NT2/D1 (cell line): ENCODE data around the gene KCNIP1.

ENCODE experiments used
- DNase-seq: peaks from one replicate; pipeline ENCODE4 v3.0.0-alpha.2; 2011; ENCODE audit warnings: low read depth, low spot score
- H3K27me3 ChIP-seq: 2 replicates; pipeline ENCODE4 v1.6.0; 2011; ENCODE audit warnings: mild to moderate bottlenecking; ENCODE audit not compliant: insufficient read length, insufficient read depth
- H3K36me3 ChIP-seq: 2 replicates; pipeline ENCODE4 v1.6.1; 2011; ENCODE audit warnings: mild to moderate bottlenecking, low read length, mixed read lengths; ENCODE audit not compliant: insufficient read depth, insufficient read length
- H3K4me1 ChIP-seq: 2 replicates; pipeline ENCODE4 v1.5.1; 2011; ENCODE audit not compliant: insufficient read depth, insufficient read length
- H3K4me3 ChIP-seq: 2 replicates; pipeline ENCODE4 v1.5.1; 2011; ENCODE audit warnings: low read depth; ENCODE audit not compliant: insufficient read length
- H3K9ac ChIP-seq: 2 replicates; pipeline ENCODE4 v1.6.0; 2011; ENCODE audit warnings: low read depth; ENCODE audit not compliant: insufficient read length
- H3K9me3 ChIP-seq: 2 replicates; pipeline ENCODE4 v1.5.1; 2011; ENCODE audit warnings: mild to moderate bottlenecking, low read length; ENCODE audit not compliant: insufficient read depth
- SUZ12 ChIP-seq: IDR thresholded peaks from 2 replicates; pipeline ENCODE4 v1.6.1; 2011; ENCODE audit not compliant: insufficient read length, insufficient read depth; ENCODE audit errors: extremely low read depth
- YY1 ChIP-seq: IDR thresholded peaks from 2 replicates; pipeline ENCODE4 v1.6.1; 2011; ENCODE audit not compliant: insufficient read length, insufficient read depth
- ZNF274 ChIP-seq: IDR thresholded peaks from 2 replicates; pipeline ENCODE4 v1.6.1; 2011; ENCODE audit warnings: mild to moderate bottlenecking, low read depth, low read length

Gene KCNIP1

DNA sequence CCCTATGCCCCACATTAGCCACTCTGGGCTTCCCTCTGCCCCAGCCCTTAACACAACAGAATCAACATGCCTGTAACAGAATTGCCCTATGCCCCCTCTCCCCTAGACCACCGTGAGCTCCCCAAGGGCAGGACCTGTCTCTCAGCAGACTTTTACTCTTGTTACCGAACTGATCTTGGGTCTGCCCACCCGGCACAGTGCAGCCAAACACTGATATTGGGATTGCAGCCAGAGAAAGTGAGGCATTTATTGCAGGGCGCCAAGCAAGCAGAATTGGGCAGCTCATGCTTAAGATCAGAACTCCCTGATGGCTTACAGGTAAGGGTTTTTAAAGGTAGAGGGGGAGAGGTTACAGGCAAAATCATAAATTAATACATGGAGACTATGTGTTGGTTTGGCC, 33.5 kb upstream of the KCNIP1 start:
- Histone ChIP-seq H3K36me3 (no peaks in the 10 kb centered on the region), H3K9me3 (peaks cover 5% of the 10 kb centered on the region; the same call in 1 of the 2 replicates), H3K4me1 (peaks cover 3% of the 10 kb centered on the region), H3K9ac (no peak overlapping the region), H3K27me3 (no peaks in the 10 kb centered on the region), H3K4me3 (no peak overlapping the region)
- no peak for DNase-seq
- no peak for TF ChIP-seq ZNF274
- no peak for TF ChIP-seq YY1
- TF ChIP-seq SUZ12, result no peak

DNA sequence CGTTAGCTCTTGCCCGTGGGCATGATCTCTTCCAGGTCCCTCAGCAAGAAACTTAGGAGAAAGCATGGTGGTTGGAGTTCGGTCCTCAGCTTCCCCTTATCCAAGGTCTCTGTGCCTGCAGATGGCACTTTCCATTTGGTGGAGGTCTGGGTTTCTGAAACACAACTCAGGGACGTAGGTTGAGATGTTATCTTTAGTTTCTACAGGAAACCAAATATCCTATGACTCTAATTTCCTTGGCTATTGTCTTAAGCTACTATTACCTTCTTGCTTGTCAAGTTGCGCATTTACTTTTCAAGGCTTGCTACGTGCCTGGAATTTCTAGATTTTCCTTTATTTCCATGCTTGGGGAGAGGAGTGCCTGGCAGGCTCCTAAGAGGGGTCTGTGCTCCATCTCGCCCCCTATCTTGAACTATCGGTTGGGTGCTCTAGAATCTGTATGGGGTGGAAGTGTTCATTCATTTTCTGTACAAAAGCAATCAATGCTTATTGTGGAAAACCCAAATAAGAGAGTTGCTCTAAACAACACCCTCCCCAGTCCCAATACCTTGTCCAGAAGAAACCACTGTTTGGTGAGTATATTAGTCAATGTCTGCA, 32.9 kb upstream of the KCNIP1 start:
- no peak overlapping the region for H3K9ac ChIP-seq
- no peak for DNase-seq
- peaks cover 5% of the 10 kb centered on the region; the same call in 1 of the 2 replicates for H3K9me3 ChIP-seq
- H3K36me3 ChIP-seq, result no peaks in the 10 kb centered on the region
- no peaks in the 10 kb centered on the region for H3K27me3 ChIP-seq
- peaks cover 3% of the 10 kb centered on the region for H3K4me1 ChIP-seq
- no peak overlapping the region for H3K4me3 ChIP-seq
- no peak for TF ChIP-seq YY1
- TF ChIP-seq SUZ12, result no peak
- TF ChIP-seq ZNF274, result no peak

DNA sequence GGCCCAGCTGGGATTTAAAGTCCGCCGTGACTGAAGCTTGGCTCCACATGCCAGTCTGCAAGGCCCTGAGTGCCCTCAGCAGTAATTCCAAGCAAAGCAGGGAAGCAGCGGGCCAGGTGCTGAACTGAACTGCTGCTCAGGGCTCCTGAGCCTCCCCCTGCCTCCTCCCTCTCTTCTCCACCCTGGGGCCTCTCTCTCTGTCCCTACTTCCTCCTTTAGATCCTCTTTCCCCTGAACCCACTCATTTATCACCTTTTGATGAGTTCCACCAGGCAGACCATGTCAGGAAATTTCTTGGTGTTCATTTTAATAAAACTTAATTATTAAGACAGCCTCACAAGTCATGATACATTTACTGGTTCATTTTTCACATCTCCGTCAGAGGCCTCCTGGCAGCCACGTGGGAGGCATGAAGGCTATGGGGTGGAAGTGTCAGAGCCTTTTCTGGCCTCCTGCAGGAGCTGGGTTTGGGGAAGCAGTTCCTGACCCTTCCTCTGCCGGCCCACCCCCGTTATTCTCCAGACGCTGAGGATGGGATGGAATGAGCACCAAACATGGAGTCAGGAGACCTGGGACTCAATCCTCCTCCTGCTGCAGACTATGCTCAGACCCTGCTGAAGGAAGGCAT, 32.2 kb upstream of the KCNIP1 start:
- Histone ChIP-seq H3K9me3 (peaks cover 5% of the 10 kb centered on the region; the same call in 1 of the 2 replicates), H3K9ac (no peak overlapping the region), H3K27me3 (no peaks in the 10 kb centered on the region), H3K36me3 (no peaks in the 10 kb centered on the region), H3K4me1 (peaks cover 3% of the 10 kb centered on the region), H3K4me3 (no peak overlapping the region)
- DNase-seq, result no peak
- no peak for TF ChIP-seq YY1
- no peak for TF ChIP-seq ZNF274
- TF ChIP-seq SUZ12, result no peak

DNA sequence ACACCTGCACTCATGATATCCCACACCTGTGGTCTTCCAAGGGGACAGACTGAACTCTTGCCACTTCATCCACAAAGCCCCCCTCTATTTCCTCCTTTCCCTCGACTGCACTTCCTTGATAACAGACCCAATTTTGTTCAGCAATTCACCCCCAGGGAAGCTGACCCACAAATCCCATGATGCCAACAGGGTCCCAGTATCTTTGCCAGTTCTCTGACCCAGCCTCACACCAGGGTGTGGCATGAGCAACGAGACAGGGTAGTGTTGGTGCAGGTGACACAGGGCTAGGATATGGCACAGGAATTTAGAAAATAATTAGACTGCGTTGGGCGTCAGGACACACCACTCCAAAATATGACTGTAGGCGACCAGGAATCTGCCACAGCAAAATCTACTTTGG, 30.2 kb upstream of the KCNIP1 start:
- TF ChIP-seq ZNF274, result no peak
- TF ChIP-seq SUZ12, result no peak
- no peak for TF ChIP-seq YY1
- no peak overlapping the region for H3K9ac ChIP-seq
- peaks cover 5% of the 10 kb centered on the region; the same call in 1 of the 2 replicates for H3K9me3 ChIP-seq
- peaks cover 3% of the 10 kb centered on the region for H3K4me1 ChIP-seq
- H3K27me3 ChIP-seq, result no peaks in the 10 kb centered on the region
- no peak for DNase-seq
- no peaks in the 10 kb centered on the region for H3K36me3 ChIP-seq
- H3K4me3 ChIP-seq, result no peak overlapping the region

DNA sequence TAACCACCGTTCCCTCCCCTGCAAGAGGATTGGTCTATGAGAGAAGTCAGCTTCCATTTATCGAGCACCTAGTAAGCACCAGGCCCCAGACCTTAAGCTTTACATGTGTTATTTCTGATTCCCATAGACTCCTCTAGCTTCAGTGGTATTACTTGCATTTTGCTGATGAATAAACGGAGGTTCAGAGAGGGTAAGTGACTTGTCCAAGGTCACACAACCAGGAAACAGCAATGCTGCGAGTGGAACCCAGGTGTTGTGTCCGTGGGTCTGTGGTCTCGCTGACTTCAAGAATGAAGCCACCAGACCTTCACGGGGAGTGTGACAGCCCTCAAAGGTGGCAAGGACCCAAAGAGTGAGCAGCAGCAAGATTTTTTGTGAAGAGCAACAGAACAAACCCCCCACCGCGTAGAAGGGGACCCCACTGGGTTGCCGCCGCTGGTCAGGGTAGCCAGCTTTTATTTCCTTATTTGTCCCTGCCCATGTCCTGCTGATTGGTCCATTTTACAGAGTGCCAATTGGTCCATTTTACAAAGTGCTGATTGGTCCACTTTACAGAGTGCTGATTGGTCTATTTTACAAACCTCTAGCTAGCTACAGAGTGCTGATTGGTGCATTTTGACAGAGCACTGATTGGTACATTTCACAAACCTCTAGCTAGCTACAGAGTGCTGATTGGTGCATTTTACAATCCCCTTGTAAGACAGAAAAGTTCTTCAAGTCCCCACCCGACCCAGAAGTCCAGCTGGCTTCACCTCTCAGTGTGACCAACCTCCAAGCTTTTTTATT, 29.1 kb upstream of the KCNIP1 start:
- H3K4me3 ChIP-seq, result no peak overlapping the region
- H3K4me1 ChIP-seq, result peaks cover 3% of the 10 kb centered on the region

DNA sequence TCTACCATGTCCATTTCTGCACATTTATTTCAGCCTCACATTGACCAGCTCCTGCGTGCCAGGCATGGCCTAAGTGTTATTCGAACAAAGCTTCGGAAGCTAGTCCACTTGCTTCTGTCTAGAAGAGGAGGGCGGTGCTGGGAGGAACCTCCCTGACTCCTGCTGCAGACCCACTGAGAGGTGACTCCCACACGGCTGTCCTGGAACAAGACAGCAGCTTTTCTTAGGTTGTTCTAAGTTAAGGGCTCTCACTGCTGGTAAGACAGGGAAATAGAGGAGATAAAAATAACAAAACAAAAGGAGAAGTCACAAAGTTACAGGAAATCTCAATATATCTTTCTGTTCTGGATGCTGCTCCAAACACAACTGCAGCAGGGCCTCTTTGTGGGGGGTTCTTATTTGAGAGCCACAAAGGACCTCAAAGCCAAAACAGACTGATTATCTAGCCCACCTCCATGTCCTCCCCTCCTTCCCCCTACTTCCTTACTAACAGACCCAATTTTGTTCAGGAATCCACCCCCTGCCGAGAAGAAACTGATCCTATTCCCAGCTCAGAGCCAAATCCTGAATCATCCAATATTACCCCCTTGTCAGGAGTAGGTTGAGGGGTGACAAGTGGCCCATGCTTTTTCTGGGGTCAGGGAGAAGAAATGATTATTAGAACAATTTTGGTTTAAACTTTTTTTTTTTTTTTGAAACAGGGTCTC, 28.4 kb upstream of the KCNIP1 start:
- Histone ChIP-seq H3K4me1 (peaks cover 3% of the 10 kb centered on the region), H3K36me3 (no peaks in the 10 kb centered on the region), H3K27me3 (no peaks in the 10 kb centered on the region), H3K9ac (no peak overlapping the region), H3K9me3 (peaks cover 5% of the 10 kb centered on the region; the same call in 1 of the 2 replicates), H3K4me3 (no peak overlapping the region)
- no peak for TF ChIP-seq SUZ12
- no peak for TF ChIP-seq YY1
- no peak for TF ChIP-seq ZNF274
- DNase-seq, result no peak

More for the DNA sequence above, 29.1 kb upstream of the KCNIP1 start:
- H3K36me3 ChIP-seq, result no peaks in the 10 kb centered on the region
- H3K9ac ChIP-seq, result no peak overlapping the region
- no peak for DNase-seq
- H3K27me3 ChIP-seq, result no peaks in the 10 kb centered on the region
- no peak for TF ChIP-seq ZNF274
- TF ChIP-seq SUZ12, result no peak
- no peak for TF ChIP-seq YY1
- H3K9me3 ChIP-seq, result peaks cover 5% of the 10 kb centered on the region; the same call in 1 of the 2 replicates
